WERI-Rb-1 (cell line): ENCODE results near the gene FBXW4.

Source experiments
- DNase-seq: peaks from one replicate; pipeline ENCODE4 v3.0.0-alpha.2; 2020
- H3K27ac ChIP-seq: fragments of 250-450 bp; sonication (Bioruptor Pico); 2 replicates; pipeline ENCODE4 v1.5.1; 2020; ENCODE audit warnings: mild to moderate bottlenecking, moderate library complexity
- H3K27me3 ChIP-seq: fragments of 250-450 bp; sonication (Bioruptor Pico); 2 replicates; pipeline ENCODE4 v1.5.1; 2021; ENCODE audit warnings: mild to moderate bottlenecking, low read depth, moderate library complexity; ENCODE audit not compliant: insufficient read depth, severe bottlenecking
- H3K36me3 ChIP-seq: fragments of 250-450 bp; sonication (Bioruptor Pico); 2 replicates; pipeline ENCODE4 v1.5.1; 2020; ENCODE audit warnings: mild to moderate bottlenecking, moderate library complexity
- H3K4me3 ChIP-seq: 2 replicates; pipeline ENCODE4 v1.5.1; 2011; ENCODE audit warnings: low read depth, mild to moderate bottlenecking, control low read depth, low read length
- H3K9me3 ChIP-seq: fragments of 250-450 bp; sonication (Bioruptor Pico); 2 replicates; pipeline ENCODE4 v1.5.1; 2021; ENCODE audit warnings: mild to moderate bottlenecking, moderate library complexity; ENCODE audit not compliant: severe bottlenecking
- TF ChIP-seq, protein P1 (sequence below): IDR thresholded peaks from 2 replicates; pipeline ENCODE4 v1.5.1; 2011; ENCODE audit warnings: low read depth, mild to moderate bottlenecking, control low read depth, inconsistent platforms, low read length

Gene FBXW4

DNA sequence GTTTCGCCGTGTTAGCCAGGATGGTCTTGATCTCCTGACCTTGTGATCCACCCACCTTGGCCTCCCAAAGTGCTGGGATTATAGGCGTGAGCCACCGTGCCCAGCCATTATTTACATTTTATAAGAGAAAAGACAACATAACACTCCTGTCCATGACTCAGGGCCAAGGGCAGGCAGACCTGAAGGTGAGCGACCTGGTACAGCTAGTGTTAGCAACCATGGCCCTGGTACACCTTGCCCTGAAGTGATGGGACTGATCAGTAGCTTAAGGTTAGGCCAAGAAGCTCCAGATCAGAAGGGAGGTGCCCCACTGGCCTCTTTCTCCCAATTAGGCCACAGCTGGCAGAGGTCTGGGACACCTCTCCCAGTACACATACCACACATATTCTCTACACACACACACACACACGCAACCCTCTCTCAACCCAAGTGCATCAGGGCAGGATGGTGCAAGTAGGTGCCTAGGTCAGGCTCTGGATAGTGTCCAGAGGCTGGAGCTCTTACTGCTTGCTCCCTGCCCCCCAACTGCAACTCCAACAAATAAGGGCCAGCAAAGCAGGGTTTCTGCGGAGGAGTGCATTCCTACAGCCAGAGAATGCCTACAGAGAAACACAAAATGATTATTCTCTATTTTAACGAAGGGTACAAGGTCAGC lies 63.0 kb downstream of the FBXW4 start:
- Histone ChIP-seq H3K36me3 (no peaks in the 10 kb centered on the region), H3K9me3 (no peaks in the 10 kb centered on the region), H3K4me3 (no peak overlapping the region), H3K27ac (no peak overlapping the region), H3K27me3 (no peaks in the 10 kb centered on the region)
- TF ChIP-seq, protein P1, sequence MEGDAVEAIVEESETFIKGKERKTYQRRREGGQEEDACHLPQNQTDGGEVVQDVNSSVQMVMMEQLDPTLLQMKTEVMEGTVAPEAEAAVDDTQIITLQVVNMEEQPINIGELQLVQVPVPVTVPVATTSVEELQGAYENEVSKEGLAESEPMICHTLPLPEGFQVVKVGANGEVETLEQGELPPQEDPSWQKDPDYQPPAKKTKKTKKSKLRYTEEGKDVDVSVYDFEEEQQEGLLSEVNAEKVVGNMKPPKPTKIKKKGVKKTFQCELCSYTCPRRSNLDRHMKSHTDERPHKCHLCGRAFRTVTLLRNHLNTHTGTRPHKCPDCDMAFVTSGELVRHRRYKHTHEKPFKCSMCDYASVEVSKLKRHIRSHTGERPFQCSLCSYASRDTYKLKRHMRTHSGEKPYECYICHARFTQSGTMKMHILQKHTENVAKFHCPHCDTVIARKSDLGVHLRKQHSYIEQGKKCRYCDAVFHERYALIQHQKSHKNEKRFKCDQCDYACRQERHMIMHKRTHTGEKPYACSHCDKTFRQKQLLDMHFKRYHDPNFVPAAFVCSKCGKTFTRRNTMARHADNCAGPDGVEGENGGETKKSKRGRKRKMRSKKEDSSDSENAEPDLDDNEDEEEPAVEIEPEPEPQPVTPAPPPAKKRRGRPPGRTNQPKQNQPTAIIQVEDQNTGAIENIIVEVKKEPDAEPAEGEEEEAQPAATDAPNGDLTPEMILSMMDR = no peak
- no peak for DNase-seq

- no peaks in the 10 kb centered on the region for H3K9me3 ChIP-seq
- TF ChIP-seq, protein P1 = no peak
- no peak for DNase-seq
- H3K27ac ChIP-seq = no peak overlapping the region
- no peaks in the 10 kb centered on the region for H3K27me3 ChIP-seq
- no peaks in the 10 kb centered on the region for H3K36me3 ChIP-seq
- no peak overlapping the region for H3K4me3 ChIP-seq
Measured at GRCh38 chr10:101630633-101630920, 64.4 kb downstream of the FBXW4 start.

DNA sequence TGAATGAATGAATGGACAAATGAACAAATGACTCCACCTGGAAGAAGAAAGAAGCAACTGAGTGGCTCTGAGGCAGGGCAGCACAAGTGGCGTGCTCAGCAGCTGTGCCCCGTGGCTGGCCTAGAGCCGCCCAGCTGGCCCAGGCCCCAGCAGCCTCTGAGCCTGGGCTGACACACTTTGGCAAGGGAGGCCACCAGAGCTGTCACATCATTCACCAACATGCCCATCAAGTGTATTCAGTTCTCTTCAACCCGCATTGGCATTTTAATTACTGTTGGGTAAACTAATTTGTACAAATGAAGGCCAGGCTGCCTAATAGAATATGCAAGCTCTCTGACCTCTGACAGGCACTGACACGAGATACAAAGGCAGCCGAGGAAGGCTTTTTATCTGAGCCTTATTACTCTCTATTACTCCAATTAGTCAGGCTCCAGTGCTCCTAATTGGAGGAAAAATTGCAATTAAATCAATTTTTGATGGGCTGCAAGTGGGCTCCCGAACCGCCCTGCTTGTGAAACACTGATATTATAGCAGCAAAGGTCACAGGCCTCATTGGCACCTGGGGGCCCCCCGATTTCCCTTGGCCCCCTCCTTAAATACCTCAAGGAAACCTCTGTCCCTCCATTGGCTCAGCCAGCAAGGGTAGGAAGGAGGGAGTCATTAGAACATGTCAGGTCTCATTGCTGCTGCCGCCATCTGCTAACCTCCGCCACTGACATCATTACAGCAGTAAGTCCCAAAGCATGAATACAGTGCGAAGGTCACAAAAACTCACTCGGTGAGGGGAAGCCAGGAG lies 64.9 kb downstream of the FBXW4 start:
- no peak for DNase-seq

GRCh38 chr10:101625821-101626412 lies 69.1 kb downstream of the FBXW4 start:
- Histone ChIP-seq H3K4me3 (no peak overlapping the region), H3K36me3 (peaks cover 10% of the 10 kb centered on the region), H3K27ac (no peak overlapping the region), H3K9me3 (no peaks in the 10 kb centered on the region), H3K27me3 (no peaks in the 10 kb centered on the region)
- TF ChIP-seq, protein P1 = no peak
- no peak for DNase-seq

More for the DNA sequence above, 64.9 kb downstream of the FBXW4 start:
- no peak overlapping the region for H3K27ac ChIP-seq
- TF ChIP-seq, protein P1 = no peak
- no peaks in the 10 kb centered on the region for H3K9me3 ChIP-seq
- no peaks in the 10 kb centered on the region for H3K27me3 ChIP-seq
- no peak overlapping the region for H3K4me3 ChIP-seq
- H3K36me3 ChIP-seq = no peaks in the 10 kb centered on the region

DNA sequence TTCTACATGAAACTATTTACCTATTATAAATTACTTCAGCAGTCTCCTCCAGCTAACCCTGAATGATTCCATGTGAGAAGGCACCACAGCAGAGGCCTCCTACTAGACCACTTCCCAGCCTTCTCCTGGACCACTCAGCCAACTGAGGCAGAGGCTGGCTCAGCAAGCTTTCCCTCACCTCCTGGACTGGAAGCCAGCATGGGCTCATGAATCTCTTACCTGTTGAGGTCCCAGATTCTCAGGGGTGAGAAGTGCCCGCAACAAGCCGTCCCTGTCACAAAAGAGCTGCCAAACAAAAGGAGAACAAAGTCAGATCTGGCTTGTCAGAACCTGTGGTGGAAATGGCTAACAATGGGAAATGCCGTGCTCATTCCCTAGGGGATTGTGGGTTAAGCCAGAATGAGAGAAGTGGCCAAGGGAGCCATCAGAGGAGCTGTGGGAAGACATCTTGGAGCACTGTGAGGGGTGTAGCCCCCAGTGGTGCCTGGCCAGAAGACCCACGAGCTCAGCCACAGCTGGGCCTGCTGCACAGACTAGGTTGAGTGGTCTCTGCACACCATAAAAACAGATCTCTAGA lies 70.4 kb downstream of the FBXW4 start:
- Histone ChIP-seq H3K27me3 (no peaks in the 10 kb centered on the region), H3K27ac (no peak overlapping the region), H3K9me3 (no peaks in the 10 kb centered on the region), H3K36me3 (peaks cover 10% of the 10 kb centered on the region), H3K4me3 (no peak overlapping the region)
- no peak for DNase-seq
- TF ChIP-seq, protein P1 = no peak
